Parathyroid adenoma (tissue), 2 donors: ENCODE data around the gene PRR20G.
"Not testable (repeated sequence)": the region's sequence is repeated elsewhere in the genome, so short reads cannot be mapped to it uniquely, and the experiment has no call there.

Experiments used
- H2AFZ ChIP-seq: fragments of 300-600 bp; sonication (generic); one replicate; pipeline ENCODE4 v1.7.0; 2017; ENCODE audit warnings: antibody characterized with exemption, mild to moderate bottlenecking
- H3K27ac ChIP-seq: fragments of 300-600 bp; sonication (generic); one replicate; pipeline ENCODE4 v1.7.0; 2017
- H3K27me3 ChIP-seq: fragments of 300-600 bp; sonication (generic); one replicate; pipeline ENCODE4 v1.7.0; 2017; ENCODE audit warnings: low read length; ENCODE audit not compliant: control insufficient read depth, insufficient read depth
- H3K36me3 ChIP-seq: fragments of 300-600 bp; sonication (generic); one replicate; pipeline ENCODE4 v1.7.0; 2017; ENCODE audit warnings: low read length; ENCODE audit not compliant: control insufficient read depth, insufficient read depth
- H3K4me1 ChIP-seq: fragments of 300-600 bp; sonication (generic); one replicate; pipeline ENCODE4 v1.7.0; 2017; ENCODE audit warnings: control low read depth
- H3K4me2 ChIP-seq: fragments of 300-600 bp; sonication (generic); one replicate; pipeline ENCODE4 v1.7.0; 2017; ENCODE audit warnings: low read length
- H3K4me3 ChIP-seq: fragments of 300-600 bp; sonication (generic); one replicate; pipeline ENCODE4 v1.7.0; 2017; ENCODE audit warnings: low read depth, low read length
- H3K79me2 ChIP-seq: fragments of 300-600 bp; sonication (generic); one replicate; pipeline ENCODE4 v1.7.0; 2017; ENCODE audit warnings: control low read depth
- H3K9ac ChIP-seq: fragments of 300-600 bp; sonication (generic); one replicate; pipeline ENCODE4 v1.7.0; 2017; ENCODE audit warnings: mild to moderate bottlenecking
- H3K9me3 ChIP-seq: fragments of 300-600 bp; sonication (generic); one replicate; pipeline ENCODE4 v1.7.0; 2017; ENCODE audit warnings: low read length; ENCODE audit not compliant: control insufficient read depth
- TF ChIP-seq, protein P1 (sequence below): fragments of 300-600 bp; sonication (generic); IDR thresholded peaks from one replicate; pipeline ENCODE4 v1.7.0; 2017; ENCODE audit warnings: antibody characterized with exemption, mild to moderate bottlenecking
- donor health status: primary hyperparathyroidism.

PRR20G gene

DNA sequence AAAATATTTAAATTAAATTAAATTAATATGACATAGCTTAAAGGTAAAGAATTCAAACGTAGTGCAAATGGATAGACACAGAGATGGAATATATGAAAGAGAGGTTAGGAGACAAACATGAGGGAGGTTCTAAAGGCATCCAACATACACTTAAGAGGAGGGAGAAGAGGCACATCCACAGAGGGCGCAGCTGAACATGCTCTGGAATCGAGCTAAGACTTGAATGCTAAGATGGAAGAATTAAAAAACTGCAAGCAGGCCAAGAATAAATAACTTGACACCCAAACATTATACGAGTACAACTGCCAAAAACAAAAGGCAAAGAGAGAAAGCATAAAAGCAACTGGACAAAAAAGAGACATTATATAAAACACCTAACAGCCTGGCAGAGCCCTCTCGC, 9.1 kb upstream of the PRR20G start:
- H2AFZ ChIP-seq, result no peak overlapping the region

DNA sequence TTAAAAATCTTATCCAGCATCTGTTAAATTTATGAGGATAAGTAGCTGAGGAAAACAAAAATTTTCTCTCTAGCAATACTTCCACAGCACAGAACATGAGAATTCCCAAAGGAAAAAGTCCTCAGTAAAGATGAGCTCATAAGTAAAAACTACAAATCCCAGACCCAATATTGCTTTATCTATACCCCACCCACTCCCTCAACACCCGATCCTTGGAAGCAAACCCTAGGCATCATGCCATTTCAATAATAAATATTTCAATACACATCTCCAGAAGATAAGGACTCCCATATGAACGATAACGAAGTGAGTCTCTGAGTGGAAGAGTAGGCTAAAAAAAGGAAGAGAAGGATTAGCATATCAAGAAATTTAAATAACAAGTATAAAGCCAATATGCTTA, 8.3 kb upstream of the PRR20G start:
- no peaks in the 10 kb centered on the region for H3K9me3 ChIP-seq
- no peaks in the 10 kb centered on the region for H3K27me3 ChIP-seq
- H3K79me2 ChIP-seq, result no peaks in the 10 kb centered on the region
- H3K4me3 ChIP-seq, result no peak overlapping the region
- H3K36me3 ChIP-seq, result no peaks in the 10 kb centered on the region
- no peak overlapping the region for H3K4me2 ChIP-seq
- TF ChIP-seq, protein P1, sequence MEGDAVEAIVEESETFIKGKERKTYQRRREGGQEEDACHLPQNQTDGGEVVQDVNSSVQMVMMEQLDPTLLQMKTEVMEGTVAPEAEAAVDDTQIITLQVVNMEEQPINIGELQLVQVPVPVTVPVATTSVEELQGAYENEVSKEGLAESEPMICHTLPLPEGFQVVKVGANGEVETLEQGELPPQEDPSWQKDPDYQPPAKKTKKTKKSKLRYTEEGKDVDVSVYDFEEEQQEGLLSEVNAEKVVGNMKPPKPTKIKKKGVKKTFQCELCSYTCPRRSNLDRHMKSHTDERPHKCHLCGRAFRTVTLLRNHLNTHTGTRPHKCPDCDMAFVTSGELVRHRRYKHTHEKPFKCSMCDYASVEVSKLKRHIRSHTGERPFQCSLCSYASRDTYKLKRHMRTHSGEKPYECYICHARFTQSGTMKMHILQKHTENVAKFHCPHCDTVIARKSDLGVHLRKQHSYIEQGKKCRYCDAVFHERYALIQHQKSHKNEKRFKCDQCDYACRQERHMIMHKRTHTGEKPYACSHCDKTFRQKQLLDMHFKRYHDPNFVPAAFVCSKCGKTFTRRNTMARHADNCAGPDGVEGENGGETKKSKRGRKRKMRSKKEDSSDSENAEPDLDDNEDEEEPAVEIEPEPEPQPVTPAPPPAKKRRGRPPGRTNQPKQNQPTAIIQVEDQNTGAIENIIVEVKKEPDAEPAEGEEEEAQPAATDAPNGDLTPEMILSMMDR, result no peak
- H3K4me1 ChIP-seq, result no peaks in the 10 kb centered on the region
- no peak overlapping the region for H3K27ac ChIP-seq
- H2AFZ ChIP-seq, result no peak overlapping the region
- H3K9ac ChIP-seq, result no peak overlapping the region

More for the DNA sequence above, 9.1 kb upstream of the PRR20G start:
- Histone ChIP-seq H3K27me3 (no peaks in the 10 kb centered on the region), H3K4me1 (no peaks in the 10 kb centered on the region), H3K36me3 (no peaks in the 10 kb centered on the region), H3K9ac (no peak overlapping the region), H3K27ac (no peak overlapping the region), H3K4me2 (no peak overlapping the region), H3K4me3 (no peak overlapping the region), H3K9me3 (no peaks in the 10 kb centered on the region), H3K79me2 (no peaks in the 10 kb centered on the region)
- TF ChIP-seq, protein P1, result no peak

DNA sequence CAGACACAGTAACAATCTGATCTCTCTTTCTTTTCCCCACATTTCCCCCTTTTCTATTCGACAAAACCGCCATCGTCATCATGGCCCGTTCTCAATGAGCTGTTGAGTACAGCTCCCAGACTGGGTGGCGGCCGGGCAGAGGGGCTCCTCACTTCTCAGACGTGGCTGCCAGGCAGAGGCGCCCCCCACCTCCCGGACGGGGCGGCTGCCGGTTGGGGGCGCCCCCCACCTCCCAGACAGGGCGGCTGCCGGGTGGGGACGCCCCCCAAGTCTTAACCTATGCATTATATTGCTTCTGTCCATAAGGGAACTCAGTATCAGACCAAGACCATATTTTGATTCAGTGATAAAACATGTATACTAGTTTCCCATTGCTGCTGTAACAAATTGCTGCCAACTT, 5.8 kb upstream of the PRR20G start:
- not testable (repeated sequence) for H3K27me3 ChIP-seq, H3K36me3 ChIP-seq, H3K9me3 ChIP-seq, H3K27ac ChIP-seq, H3K4me1 ChIP-seq, H3K9ac ChIP-seq, H3K4me2 ChIP-seq, H3K4me3 ChIP-seq, H2AFZ ChIP-seq, H3K79me2 ChIP-seq

DNA sequence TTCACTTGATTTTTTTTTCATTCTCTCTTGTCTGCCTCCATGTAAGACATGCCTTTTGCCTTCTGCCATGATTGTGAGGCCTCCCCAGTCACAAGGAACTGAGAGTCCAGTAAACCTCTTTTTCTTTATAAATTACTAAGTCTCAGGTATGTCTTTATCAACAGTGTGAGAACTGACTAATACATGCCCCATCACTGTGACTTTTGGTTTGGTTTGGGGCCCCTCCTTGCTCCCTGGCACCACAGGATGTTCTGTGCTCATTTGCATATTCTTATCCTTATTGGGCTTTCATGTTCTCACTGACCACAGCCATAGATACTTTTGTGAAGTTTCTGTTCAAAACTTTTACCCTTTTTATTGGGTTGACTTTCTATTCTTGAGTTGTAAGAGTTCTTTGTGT, 3.8 kb upstream of the PRR20G start:
- Histone ChIP-seq H3K4me2 (no peak overlapping the region), H3K27ac (no peak overlapping the region), H3K36me3 (no peaks in the 10 kb centered on the region), H3K4me1 (no peaks in the 10 kb centered on the region), H3K27me3 (no peaks in the 10 kb centered on the region), H3K79me2 (no peaks in the 10 kb centered on the region), H3K9me3 (no peaks in the 10 kb centered on the region), H3K4me3 (no peak overlapping the region), H3K9ac (no peak overlapping the region), H2AFZ (no peak overlapping the region)
- TF ChIP-seq, protein P1, result no peak

DNA sequence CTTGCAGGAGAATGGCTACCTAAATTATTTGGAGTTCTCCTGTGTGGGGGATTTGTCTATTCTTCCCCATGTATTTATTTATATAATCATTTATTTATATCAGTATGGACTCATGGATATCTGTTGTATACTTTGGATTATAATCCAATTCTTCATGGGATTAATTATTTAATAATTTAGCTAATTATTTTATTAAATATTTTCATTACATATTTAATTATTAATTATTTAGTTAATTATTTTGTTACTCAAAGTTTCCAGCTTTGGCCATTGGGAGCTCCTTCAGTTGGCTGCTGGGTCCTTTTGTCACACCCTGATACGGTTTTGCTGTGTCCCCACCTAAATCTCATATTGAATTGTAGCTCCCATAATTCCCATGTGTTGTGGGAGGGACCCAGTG, 3.3 kb upstream of the PRR20G start:
- H3K27ac ChIP-seq, result no peak overlapping the region
- H2AFZ ChIP-seq, result no peak overlapping the region
- no peaks in the 10 kb centered on the region for H3K79me2 ChIP-seq
- no peaks in the 10 kb centered on the region for H3K36me3 ChIP-seq
- H3K4me2 ChIP-seq, result no peak overlapping the region
- H3K27me3 ChIP-seq, result no peaks in the 10 kb centered on the region
- TF ChIP-seq, protein P1, result no peak
- no peaks in the 10 kb centered on the region for H3K4me1 ChIP-seq
- no peak overlapping the region for H3K4me3 ChIP-seq
- no peaks in the 10 kb centered on the region for H3K9me3 ChIP-seq
- no peak overlapping the region for H3K9ac ChIP-seq
